Esophagus squamous epithelium (tissue), 5 donors: ENCODE results near the gene SNIP1. TPM values are rescaled to one million over a fixed set of nuclear protein-coding genes. Genes with fewer than 3 reads are reported as not detected.
"Not testable (repeated sequence)": the region's sequence is repeated elsewhere in the genome, so short reads cannot be mapped to it uniquely, and the experiment has no call there.

Experiments
- DNase-seq: peaks from one replicate; lab custom pipeline; 2025; lab: John Stamatoyannopoulos, UW
- H3K27ac ChIP-seq, 4 donors: fragments of 200-600 bp; sonication (generic); one replicate each; pipeline ENCODE4 v1.5.1; 2016 to 2019; ENCODE audit warnings: mild to moderate bottlenecking in 1 of 4
- H3K27me3 ChIP-seq, 4 donors: fragments of 200-600 bp; sonication (generic); 1 replicate in 3 of 4; 2 replicates in 1 of 4; pipeline versions ENCODE4 v1.5.1 to v1.6.0; 2017 to 2021; ENCODE audit warnings: antibody characterized with exemption in 1 of 4
- H3K36me3 ChIP-seq, 3 donors: fragments of 200-600 bp; sonication (generic); one replicate each; pipeline ENCODE4 v1.5.1; 2016 to 2019
- H3K4me1 ChIP-seq, 3 donors: fragments of 200-600 bp; sonication (generic); one replicate each; pipeline ENCODE4 v1.5.1; 2017 to 2019
- H3K4me3 ChIP-seq, 4 donors: fragments of 200-600 bp; sonication (generic); 1 replicate in 3 of 4; 2 replicates in 1 of 4; pipeline ENCODE4 v1.5.1; 2016 to 2019; ENCODE audit warnings: mild to moderate bottlenecking in 2 of 4, moderate library complexity in 1 of 4
- H3K9me3 ChIP-seq, 3 donors: fragments of 200-600 bp; sonication (generic); one replicate each; pipeline ENCODE4 v1.5.1; 2016 to 2019
- POLR2A ChIP-seq, 4 donors: fragments of 450-650 bp; IDR thresholded peaks; one replicate each; pipeline ENCODE4 v1.6.1; 2017; ENCODE audit warnings: antibody characterized with exemption in 4 of 4, mild to moderate bottlenecking in 4 of 4, moderate library complexity in 3 of 4
- WGBS, 2 donors: methylation state at CpG; one replicate each; pipeline ENCODE4 v1.1.5; 2018; 5-methylcytosine and 5-hydroxymethylcytosine counted together
- intact Hi-C: fragments of 100-400 bp; cut with DNase I; formaldehyde crosslinking; loops from one replicate; pipeline ENCODE4 v1.15.0; 2022
- total RNA-seq, 4 donors: library from RNA; depleted of rRNA; stranded (reverse); fragments of >200 nt; gene quantifications; one replicate each; pipeline ENCODE4 v1.1.0, GENCODE V29; 2016
- TF ChIP-seq, protein P1 (sequence below), 6 experiments: fragments of 450-650 bp in 4 of 6; fragments of 200-600 bp in 2 of 6; sonication (generic) in 2 of 6; IDR thresholded peaks; one replicate each; pipeline ENCODE4 v1.5.1; 2016 to 2019; ENCODE audit warnings: antibody characterized with exemption in 6 of 6, mild to moderate bottlenecking in 4 of 6, moderate library complexity in 4 of 6
- donor health status: DM: yes; HTN: yes; CAD: no.

Gene SNIP1
- total RNA-seq, 4 donors from 2014 or later = 10.5 to 21.1 (median 13.1) TPM

DNA sequence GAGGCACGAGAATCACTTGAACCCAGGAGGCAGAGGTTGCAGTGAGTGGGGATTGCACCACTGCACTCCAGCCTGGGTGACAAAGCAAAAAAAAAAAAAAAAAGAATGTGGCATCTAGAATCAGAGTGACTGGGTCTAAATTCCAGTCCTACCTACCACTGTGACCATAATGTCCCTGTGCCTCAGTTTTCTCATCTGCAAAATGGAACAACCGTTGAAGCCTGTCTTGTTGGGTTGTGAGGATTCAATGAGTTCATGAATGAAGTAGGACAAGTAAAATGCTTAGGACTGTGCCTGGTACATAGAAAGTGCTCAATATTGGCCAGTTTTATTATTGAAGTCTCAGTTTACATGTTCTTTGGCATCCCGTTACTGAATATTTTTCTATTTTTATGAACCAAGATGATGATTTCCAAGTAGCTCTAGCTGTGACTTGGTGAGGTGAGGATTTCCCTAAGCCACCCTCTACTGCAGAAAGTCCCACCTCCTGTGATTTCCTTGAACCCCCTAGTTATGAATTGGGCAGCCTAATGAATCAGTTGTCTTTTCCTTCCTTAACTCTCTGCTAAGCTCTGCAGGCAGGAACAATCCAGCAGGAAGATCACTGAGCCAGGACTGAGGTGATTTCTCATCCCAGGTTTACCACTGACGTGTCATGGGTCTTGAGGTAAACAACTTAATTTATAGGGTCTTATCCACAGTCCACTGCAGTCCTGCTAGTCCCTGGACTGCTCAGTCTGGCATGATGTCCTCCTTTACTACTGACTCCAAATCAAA, 20.6 kb downstream of the SNIP1 start:
- peaks cover 10 to 34% (median 12%) of the 10 kb centered on the region in 3 donors for H3K36me3 ChIP-seq
- H3K27me3 ChIP-seq = no peaks in the 10 kb centered on the region
- TF ChIP-seq, protein P1, sequence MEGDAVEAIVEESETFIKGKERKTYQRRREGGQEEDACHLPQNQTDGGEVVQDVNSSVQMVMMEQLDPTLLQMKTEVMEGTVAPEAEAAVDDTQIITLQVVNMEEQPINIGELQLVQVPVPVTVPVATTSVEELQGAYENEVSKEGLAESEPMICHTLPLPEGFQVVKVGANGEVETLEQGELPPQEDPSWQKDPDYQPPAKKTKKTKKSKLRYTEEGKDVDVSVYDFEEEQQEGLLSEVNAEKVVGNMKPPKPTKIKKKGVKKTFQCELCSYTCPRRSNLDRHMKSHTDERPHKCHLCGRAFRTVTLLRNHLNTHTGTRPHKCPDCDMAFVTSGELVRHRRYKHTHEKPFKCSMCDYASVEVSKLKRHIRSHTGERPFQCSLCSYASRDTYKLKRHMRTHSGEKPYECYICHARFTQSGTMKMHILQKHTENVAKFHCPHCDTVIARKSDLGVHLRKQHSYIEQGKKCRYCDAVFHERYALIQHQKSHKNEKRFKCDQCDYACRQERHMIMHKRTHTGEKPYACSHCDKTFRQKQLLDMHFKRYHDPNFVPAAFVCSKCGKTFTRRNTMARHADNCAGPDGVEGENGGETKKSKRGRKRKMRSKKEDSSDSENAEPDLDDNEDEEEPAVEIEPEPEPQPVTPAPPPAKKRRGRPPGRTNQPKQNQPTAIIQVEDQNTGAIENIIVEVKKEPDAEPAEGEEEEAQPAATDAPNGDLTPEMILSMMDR (IDR thresholded peaks at IDR 0.05) = no peak
- no peak for TF ChIP-seq POLR2A (IDR thresholded peaks at IDR 0.05)
- WGBS, 2 donors = 85 to 86% methylated on average over 4 of the region's 4 CpGs
- H3K9me3 ChIP-seq = no peaks in the 10 kb centered on the region
- peaks cover 8 to 14% (median 11%) of the 10 kb centered on the region in 3 donors for H3K4me1 ChIP-seq
- DNase-seq = no peak
- peak overlapping the region; percentile 46 to 85 (median 67) for H3K27ac ChIP-seq
- H3K4me3 ChIP-seq = no peak overlapping the region
- intact Hi-C loops = no loop called here

DNA sequence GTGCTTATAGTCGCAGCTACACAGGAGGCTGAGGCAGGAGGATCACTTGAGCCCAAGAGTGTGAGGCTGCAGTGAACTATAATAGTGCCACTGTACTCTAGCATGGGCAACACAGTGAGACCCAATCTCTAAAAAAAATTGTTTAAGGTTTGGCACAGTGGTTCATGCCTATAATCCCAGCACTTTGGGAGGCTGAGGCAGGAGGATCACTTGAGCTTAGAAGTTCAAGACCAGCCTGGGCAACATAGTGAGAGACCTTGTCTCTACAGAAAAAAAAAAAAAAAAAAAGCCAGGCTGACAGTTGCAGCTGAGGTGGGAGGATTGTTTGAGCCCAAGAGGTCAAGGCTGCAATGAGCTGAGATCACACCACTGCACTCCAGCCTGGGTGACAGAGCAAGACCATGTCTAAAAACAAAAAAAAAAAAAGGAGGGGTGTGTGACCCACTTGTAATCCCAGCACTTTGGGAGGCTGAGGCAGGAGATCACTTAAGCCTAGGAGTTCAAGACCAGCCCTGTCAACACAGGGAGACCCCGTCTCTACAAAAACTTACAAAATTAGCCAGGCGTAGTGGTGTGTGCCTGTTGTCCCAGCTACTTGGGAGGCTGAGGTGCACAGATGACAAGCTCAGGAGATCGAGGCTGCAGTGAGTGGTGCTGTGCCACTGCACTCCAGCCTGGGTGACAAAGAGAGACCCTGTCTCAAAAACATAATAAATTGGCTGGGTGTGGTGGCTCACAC, 21.5 kb downstream of the SNIP1 start:
- H3K9me3 ChIP-seq, intact Hi-C loops, H3K27me3 ChIP-seq, DNase-seq, H3K4me3 ChIP-seq, H3K27ac ChIP-seq: not testable (repeated sequence)
- Histone ChIP-seq H3K36me3 (peaks cover 5 to 25% (median 7%) of the 10 kb centered on the region in 3 donors), H3K4me1 (peaks cover 8 to 14% (median 11%) of the 10 kb centered on the region in 3 donors)
- 93 to 95% methylated on average over 3 to 4 of the region's 4 CpGs for WGBS, 2 donors

DNA sequence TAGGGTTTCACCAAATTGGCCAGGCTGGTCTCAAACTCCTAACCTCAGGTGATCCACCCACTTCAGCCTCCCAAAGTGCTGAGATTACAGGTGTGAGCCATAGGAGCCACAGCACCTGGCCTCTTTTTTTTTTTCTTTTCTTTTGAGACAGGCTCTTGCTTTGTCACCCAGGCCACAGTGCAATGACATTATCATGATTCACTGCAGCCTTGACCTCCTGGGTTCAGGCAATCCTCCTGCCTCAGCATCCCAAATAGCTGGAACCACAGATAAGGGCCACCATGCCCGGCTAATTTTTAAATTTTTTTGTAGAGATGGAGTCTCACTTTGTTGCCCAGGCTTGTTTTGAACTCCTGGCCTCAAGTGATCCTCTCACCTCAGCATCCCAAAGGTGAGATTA, 24.2 kb downstream of the SNIP1 start:
- H3K36me3 ChIP-seq, H3K27me3 ChIP-seq, DNase-seq, H3K4me3 ChIP-seq, H3K27ac ChIP-seq, H3K9me3 ChIP-seq, intact Hi-C loops: not testable (repeated sequence)
- peaks cover 8 to 14% (median 11%) of the 10 kb centered on the region in 3 donors for H3K4me1 ChIP-seq
- 83 to 89% methylated on average over 1 of the region's 1 CpG for WGBS, 2 donors

DNA sequence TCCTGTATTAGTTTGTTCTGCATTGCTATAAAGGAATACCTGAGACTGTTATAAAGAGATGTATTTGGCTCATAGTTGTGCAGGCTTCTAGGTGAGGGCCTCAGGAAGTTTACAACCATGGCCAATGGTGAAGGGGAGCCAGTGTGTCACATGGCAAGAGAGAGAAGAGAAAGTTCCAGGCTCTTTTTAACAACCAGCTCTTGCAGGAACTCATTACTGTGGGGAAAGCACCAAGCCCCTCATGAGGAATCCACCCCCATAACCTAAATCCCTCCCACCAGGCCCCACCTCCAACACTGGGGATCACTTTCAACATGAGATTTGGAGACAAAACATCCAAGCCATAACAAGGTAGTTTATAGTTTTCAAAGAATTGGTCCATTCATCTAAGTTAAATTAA, 34.5 kb downstream of the SNIP1 start:
- intact Hi-C loops = no loop called here
- DNase-seq = no peak
- peaks cover 0 to 7% (median 6%) of the 10 kb centered on the region in 3 donors for H3K4me1 ChIP-seq

DNA sequence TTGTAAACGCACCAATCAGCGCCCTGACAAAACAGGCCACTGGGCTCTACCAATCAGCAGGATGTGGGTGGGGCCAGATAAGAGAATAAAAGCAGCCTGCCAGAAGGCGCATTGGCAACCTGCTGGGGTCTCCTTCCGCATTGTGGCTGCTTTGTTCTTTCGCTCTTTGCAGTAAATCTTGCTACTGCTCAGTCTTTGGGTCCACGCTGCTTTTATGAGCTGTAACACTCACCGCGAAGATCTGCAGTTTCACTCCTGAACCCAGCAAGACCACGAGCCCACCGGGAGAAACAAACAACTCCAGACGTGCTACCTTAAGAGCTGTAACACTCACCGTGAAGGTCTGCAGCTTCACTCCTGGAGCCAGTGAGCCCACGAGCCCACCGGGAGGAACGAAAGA, 35.2 kb downstream of the SNIP1 start:
- H3K4me1 ChIP-seq, H3K9me3 ChIP-seq, H3K36me3 ChIP-seq, DNase-seq, H3K27ac ChIP-seq, H3K27me3 ChIP-seq, intact Hi-C loops: not testable (repeated sequence)
- 74 to 79% methylated on average over 8 to 9 of the region's 15 CpGs for WGBS, 2 donors
- peak overlapping the region in 1 of 4 donors; percentile 6 for H3K4me3 ChIP-seq

More for the DNA sequence above, 34.5 kb downstream of the SNIP1 start:
- Histone ChIP-seq H3K4me3 (no peak overlapping the region), H3K27ac (no peak overlapping the region), H3K36me3 (no peaks in the 10 kb centered on the region), H3K9me3 (no peaks in the 10 kb centered on the region), H3K27me3 (peaks cover 0 to 3% (median 0%) of the 10 kb centered on the region in 4 donors)
- TF ChIP-seq, protein P1 (IDR thresholded peaks at IDR 0.05) = no peak
- no peak for TF ChIP-seq POLR2A (IDR thresholded peaks at IDR 0.05)

DNA sequence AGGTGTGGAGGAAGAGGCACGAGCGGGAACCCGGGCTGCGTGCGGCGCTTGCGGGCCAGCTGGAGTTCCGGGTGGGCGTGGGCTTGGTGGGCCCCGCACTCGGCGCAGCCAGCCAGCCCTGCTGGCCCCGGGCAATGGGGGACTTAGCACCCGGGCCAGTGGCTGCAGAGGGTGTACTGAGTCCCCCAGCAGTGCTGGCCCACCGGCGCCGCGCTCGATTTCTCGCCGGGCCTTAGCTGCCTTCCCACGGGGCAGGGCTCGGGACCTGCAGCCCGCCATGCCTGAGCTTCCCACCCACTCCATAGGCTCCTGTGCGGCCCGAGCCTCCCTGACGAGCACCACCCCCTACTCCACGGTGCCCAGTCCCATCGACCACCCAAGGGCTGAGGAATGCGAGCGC, 35.9 kb downstream of the SNIP1 start:
- intact Hi-C loops, H3K36me3 ChIP-seq, H3K27me3 ChIP-seq, H3K4me3 ChIP-seq, H3K9me3 ChIP-seq, H3K27ac ChIP-seq, DNase-seq: not testable (repeated sequence)
- H3K4me1 ChIP-seq = peaks cover 8 to 16% (median 9%) of the 10 kb centered on the region in 3 donors
- no CpG with 5 or more reads among the region's 31 CpGs for WGBS, 2 donors

DNA sequence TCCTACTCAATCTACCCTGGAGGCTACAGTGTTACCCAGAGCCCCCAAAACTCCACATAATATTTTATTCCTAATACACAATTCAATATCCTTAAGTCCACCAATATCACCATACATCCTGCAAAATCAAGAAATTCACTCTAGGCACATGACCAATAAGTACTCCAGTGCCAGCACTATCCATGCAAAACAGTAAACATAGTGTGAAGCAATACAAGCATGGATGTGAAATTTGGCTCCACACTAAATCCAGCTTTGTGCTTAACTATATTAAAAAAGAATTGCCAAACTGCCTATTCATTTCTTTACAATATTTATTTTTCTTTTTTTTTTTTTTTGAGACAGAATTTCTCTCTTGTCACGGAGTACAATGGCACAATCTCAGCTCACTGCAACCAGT, 36.5 kb downstream of the SNIP1 start:
- Histone ChIP-seq H3K27me3 (peaks cover 0 to 3% (median 0%) of the 10 kb centered on the region in 4 donors), H3K9me3 (no peaks in the 10 kb centered on the region), H3K36me3 (peaks cover 0 to 7% (median 6%) of the 10 kb centered on the region in 3 donors), H3K27ac (no peak overlapping the region), H3K4me1 (peaks cover 8 to 23% (median 12%) of the 10 kb centered on the region in 3 donors), H3K4me3 (no peak overlapping the region)
- WGBS, 2 donors = 91 to 100% methylated on average over 1 of the region's 1 CpG
- intact Hi-C loops = no loop called here
- TF ChIP-seq POLR2A (IDR thresholded peaks at IDR 0.05) = no peak
- TF ChIP-seq, protein P1 (IDR thresholded peaks at IDR 0.05) = no peak
- DNase-seq = no peak
